C4-2B (cell line): ENCODE measurements around the gene NR2F1.

ENCODE experiments used
- H3K27ac ChIP-seq: fragments of 450-650 bp; 2 replicates; pipeline ENCODE4 v1.5.1; 2017
- ZFX ChIP-seq: fragments of 450-650 bp; IDR thresholded peaks from 2 replicates; pipeline ENCODE4 v1.6.1; 2017
- TF ChIP-seq, protein P1 (sequence below): fragments of 450-650 bp; conservative IDR thresholded peaks from 2 replicates; pipeline ENCODE4 v1.5.1; 2017; ENCODE audit warnings: mild to moderate bottlenecking

Gene NR2F1

DNA sequence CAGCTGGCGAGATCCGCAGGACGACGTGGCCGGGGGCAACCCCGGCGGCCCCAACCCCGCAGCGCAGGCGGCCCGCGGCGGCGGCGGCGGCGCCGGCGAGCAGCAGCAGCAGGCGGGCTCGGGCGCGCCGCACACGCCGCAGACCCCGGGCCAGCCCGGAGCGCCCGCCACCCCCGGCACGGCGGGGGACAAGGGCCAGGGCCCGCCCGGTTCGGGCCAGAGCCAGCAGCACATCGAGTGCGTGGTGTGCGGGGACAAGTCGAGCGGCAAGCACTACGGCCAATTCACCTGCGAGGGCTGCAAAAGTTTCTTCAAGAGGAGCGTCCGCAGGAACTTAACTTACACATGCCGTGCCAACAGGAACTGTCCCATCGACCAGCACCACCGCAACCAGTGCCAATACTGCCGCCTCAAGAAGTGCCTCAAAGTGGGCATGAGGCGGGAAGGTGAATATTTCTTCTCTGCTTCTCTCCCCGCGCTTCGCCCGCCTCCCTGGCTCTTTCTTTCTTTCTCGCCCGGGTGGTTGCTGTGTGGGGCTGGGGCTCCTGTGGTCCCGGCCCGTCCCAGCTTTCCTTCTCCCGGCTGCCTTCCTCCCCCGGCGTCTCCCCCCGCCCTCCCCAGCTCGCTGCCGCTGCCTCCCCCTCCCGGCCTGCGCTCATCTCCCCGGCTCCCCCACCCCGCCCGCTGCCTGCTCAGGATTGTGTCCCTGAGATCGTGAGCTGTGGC is 2.2 kb downstream of the NR2F1 start:
- TF ChIP-seq, protein P1, sequence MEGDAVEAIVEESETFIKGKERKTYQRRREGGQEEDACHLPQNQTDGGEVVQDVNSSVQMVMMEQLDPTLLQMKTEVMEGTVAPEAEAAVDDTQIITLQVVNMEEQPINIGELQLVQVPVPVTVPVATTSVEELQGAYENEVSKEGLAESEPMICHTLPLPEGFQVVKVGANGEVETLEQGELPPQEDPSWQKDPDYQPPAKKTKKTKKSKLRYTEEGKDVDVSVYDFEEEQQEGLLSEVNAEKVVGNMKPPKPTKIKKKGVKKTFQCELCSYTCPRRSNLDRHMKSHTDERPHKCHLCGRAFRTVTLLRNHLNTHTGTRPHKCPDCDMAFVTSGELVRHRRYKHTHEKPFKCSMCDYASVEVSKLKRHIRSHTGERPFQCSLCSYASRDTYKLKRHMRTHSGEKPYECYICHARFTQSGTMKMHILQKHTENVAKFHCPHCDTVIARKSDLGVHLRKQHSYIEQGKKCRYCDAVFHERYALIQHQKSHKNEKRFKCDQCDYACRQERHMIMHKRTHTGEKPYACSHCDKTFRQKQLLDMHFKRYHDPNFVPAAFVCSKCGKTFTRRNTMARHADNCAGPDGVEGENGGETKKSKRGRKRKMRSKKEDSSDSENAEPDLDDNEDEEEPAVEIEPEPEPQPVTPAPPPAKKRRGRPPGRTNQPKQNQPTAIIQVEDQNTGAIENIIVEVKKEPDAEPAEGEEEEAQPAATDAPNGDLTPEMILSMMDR = no peak
- no peak for TF ChIP-seq ZFX
- H3K27ac ChIP-seq = peak overlapping the region; percentile 48

DNA sequence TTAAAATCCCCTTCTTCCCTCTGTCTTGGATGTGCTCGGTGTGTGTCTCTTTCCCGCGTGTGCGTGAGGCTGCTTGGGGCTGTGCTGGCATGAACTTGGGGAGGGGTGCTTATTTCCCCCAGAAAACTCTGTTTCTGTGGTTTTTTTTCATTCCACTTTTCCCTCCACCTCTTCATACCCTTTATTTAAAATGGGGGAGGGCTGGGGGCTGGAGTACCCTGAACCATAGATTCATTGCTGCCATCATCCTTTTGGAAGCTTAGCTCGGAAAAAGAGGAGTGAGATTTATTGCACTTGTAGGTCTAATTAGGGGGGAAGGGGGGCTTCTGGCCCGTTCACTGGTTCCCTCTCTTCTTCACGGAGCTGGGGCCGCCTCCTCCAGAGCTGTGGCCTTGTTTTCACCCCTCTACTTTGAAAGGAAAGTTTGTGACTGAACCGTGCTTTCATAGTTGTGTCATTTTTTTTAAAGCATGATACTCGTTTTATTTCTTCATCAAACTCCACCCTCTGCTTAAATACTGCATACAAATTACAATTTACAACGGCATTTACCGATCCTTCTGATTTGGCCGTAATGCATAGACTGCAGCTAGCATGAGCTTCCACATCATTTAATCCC is 2.9 kb downstream of the NR2F1 start:
- no peak for TF ChIP-seq ZFX
- TF ChIP-seq, protein P1 = no peak
- H3K27ac ChIP-seq = no peak overlapping the region; the same call in 1 of the 2 replicates

DNA sequence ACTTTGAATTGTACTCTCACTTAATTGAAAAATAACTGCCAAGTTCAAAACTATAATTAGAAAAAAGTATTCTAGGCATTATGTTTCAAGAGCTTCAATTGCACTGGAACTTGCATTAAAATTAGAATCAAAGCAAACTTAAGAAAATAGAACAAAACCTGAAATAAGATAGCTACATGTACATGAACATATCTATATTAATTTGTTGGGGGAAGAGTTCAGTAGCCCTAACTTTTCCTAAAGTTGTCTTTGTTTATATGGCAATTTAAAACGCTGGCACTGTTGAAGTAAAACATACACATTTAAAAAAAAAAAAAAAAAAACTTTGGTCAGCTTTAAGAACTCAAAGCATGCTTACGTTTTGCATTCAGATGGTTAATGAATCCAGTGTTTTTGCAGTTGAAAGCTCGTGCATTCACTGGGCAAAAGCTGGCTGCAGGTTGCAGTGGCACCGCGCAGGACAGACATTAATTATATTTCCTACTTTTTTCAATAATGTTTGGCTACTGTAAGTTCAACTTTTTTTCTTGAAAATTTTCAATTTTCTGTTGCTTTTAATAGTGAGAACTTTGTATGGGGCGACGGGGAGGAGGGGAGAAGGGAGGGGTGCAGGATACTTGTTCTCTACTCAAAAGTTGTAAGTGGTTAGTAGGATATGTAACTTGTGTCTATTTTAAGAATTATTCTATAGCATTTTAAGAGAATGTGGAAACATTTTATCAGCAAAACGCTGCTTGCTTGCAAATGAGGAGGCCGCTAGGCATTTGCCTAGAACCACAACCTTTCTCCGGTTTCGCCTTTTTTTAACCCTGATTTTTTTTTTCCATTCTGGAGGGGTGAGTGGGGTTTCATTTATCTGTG is 3.9 kb downstream of the NR2F1 start:
- H3K27ac ChIP-seq = no peak overlapping the region
- TF ChIP-seq, protein P1 = no peak

DNA sequence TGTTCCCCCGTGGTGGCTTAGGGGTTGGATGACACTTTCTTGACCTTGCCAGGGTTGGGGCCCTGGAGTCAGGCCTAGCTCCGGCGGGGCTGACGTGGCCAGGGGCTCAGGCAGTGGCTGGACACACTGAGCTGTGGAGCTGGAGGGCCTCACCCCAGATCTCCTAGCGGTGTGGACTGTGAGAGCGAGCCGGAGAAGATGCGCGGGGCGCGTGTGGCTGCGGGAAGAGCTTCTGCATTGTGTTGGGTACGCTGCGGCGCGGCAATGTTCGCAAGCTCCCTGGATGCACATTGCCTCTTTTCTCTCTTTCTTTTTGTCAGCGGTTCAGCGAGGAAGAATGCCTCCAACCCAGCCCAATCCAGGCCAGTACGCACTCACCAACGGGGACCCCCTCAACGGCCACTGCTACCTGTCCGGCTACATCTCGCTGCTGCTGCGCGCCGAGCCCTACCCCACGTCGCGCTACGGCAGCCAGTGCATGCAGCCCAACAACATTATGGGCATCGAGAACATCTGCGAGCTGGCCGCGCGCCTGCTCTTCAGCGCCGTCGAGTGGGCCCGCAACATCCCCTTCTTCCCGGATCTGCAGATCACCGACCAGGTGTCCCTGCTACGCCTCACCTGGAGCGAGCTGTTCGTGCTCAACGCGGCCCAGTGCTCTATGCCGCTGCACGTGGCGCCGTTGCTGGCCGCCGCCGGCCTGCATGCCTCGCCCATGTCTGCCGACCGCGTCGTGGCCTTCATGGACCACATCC is 4.8 kb downstream of the NR2F1 start:
- TF ChIP-seq, protein P1 = no peak
- no peak for TF ChIP-seq ZFX
- no peak overlapping the region for H3K27ac ChIP-seq

DNA sequence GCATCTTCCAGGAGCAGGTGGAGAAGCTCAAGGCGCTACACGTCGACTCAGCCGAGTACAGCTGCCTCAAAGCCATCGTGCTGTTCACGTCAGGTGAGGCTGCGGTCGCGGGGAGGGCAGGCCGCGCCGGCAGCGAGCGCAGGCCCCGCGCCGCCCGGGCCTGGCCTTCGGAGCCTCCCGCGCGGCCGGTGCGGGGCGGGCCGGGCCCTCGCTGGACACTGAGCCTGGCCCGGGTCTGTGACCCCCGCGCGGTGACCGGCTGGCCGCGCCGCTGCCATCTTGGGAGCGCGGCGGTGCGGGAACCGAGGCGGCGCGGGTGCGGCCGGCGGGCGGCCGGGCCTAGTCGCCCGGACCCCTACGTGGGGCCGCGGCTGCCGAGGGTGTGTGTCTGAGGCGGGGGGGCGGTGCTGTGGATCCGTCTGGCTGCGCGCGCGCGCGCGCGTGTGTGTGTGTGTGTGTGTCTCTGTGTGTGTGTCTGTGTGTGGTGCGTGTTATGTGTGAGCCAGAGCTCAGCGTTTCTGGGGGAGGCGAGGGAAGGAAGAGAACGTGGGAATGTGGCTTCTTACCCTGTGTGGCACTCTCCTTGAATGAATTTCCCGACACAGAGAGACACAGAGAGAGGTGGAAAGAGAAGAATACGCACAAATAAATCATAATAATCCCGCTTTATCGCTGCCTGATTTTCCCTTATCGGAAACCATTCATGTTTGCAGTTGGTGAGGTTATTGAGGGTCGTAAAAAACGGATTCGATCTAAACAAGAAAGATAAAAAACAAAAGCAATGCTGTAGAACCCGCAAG is 5.5 kb downstream of the NR2F1 start:
- TF ChIP-seq, protein P1 = no peak
- no peak for TF ChIP-seq ZFX

DNA sequence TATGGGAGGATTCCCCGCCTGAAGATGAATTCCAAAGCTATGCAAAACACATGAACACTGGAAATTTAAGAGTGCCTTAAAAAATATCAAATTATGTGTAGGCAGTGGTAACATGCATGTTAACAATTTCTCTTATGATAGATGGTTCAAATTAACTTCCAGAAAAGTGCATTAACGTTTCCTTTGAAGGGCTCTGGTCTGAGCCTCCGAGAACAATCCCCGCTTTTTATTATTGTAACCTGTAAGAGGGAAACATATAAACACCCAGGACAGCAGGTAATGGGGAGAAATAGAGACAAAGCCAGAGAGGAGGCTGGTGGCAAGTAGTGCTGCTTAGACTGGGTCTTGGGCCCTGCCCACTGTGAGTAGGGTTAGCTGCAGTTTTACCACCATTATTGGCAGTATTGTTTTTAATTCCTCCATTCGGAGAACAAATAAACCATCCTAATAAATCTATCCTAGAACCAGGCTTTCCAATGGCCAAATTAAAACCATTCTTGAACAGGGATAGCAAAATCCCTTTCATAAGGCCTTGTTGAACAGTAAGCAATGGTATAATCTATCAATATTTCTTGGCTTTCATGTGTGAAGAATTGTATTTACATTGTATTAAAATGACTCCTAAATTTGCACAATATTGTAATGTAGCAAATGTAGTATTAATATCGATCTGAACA is 6.3 kb downstream of the NR2F1 start:
- H3K27ac ChIP-seq = no peak overlapping the region
- TF ChIP-seq ZFX = no peak
- TF ChIP-seq, protein P1 = no peak

More for the DNA sequence above, 5.5 kb downstream of the NR2F1 start:
- H3K27ac ChIP-seq = no peak overlapping the region
